IMR-90 (cell line): ENCODE results near the gene GPR89B. TPM values are rescaled to one million over a fixed set of nuclear protein-coding genes. Genes with fewer than 3 reads are reported as not detected.

Source experiments
- ATAC-seq: fragments of 200-7000 bp; cut with Tn5 transposase; 2 replicates; pipeline ENCODE4 v1.9.1; 2020; ENCODE audit warnings: low read depth, mild to moderate bottlenecking, moderate library complexity
- BruUV-seq: library from RNA; stranded (reverse); fragments of 400-500 nt; replicated peaks from 2 replicates; lab custom pipeline; 2021; lab: Mats Ljungman, UMichigan
- CTCF ChIA-PET: fragments of 300-600 bp; formaldehyde crosslinking; extraction: SDS; loops from one replicate; lab custom pipeline; 2021; ENCODE audit warnings: antibody characterized with exemption; lab: Yijun Ruan, JAX
- POLR2A ChIA-PET: fragments of 300-600 bp; sonication (Branson Sonifier 250); formaldehyde crosslinking; loops from one replicate; lab custom pipeline; 2022; ENCODE audit warnings: antibody characterized with exemption; ENCODE audit not compliant: unreplicated experiment; lab: Charles Lee
- DNase-seq: peaks from one replicate; pipeline ENCODE4 v3.0.0; 2013
- H2AFZ ChIP-seq: replicated peaks from 2 replicates; pipeline ENCODE3; 2013; ENCODE audit warnings: low read length, mild to moderate bottlenecking; ENCODE audit not compliant: poor library complexity
- H2AK5ac ChIP-seq: 2 replicates; pipeline ENCODE4 v1.6.1; 2013; ENCODE audit warnings: low read depth, low read length, inconsistent platforms
- H2AK9ac ChIP-seq: replicated peaks from 2 replicates; pipeline ENCODE3; 2013; ENCODE audit warnings: mild to moderate bottlenecking, low read depth, low read length, moderate library complexity; ENCODE audit not compliant: poor library complexity
- H2BK120ac ChIP-seq: 2 replicates; pipeline ENCODE4 v1.6.1; 2013; ENCODE audit warnings: low read depth, low read length, inconsistent platforms
- H2BK15ac ChIP-seq: 3 replicates; pipeline ENCODE4 v1.6.1; 2013; ENCODE audit warnings: low read depth, low read length, inconsistent platforms
- H2BK20ac ChIP-seq: 2 replicates; pipeline ENCODE4 v1.6.1; 2013; ENCODE audit warnings: low read depth, mild to moderate bottlenecking, inconsistent platforms, low read length, moderate library complexity
- H2BK5ac ChIP-seq: 2 replicates; pipeline ENCODE4 v1.6.1; 2013; ENCODE audit warnings: mild to moderate bottlenecking, low read depth, low read length, inconsistent platforms; ENCODE audit not compliant: poor library complexity, severe bottlenecking
- H3K14ac ChIP-seq: replicated peaks from 2 replicates; pipeline ENCODE4 v1.6.1; 2013; ENCODE audit warnings: low read depth, low read length, inconsistent platforms
- H3K18ac ChIP-seq: 2 replicates; pipeline ENCODE4 v1.6.1; 2013; ENCODE audit warnings: low read depth, low read length, control low read depth
- H3K23ac ChIP-seq: 2 replicates; pipeline ENCODE4 v1.6.1; 2013; ENCODE audit warnings: low read depth, low read length, inconsistent platforms
- H3K27ac ChIP-seq: 2 replicates; pipeline ENCODE4 v1.5.1; 2013; ENCODE audit warnings: mild to moderate bottlenecking, control low read depth, low read length; ENCODE audit not compliant: insufficient read depth
- H3K27me3 ChIP-seq: 2 replicates; pipeline ENCODE4 v1.6.1; 2013; ENCODE audit warnings: low read length; ENCODE audit not compliant: control insufficient read depth, insufficient read depth
- H3K36me3 ChIP-seq: 2 replicates; pipeline ENCODE4 v1.6.1; 2013; ENCODE audit warnings: low read length, mixed read lengths; ENCODE audit not compliant: control insufficient read depth, insufficient read depth
- H3K4ac ChIP-seq: 2 replicates; pipeline ENCODE4 v1.6.1; 2013; ENCODE audit warnings: low read depth, low read length, inconsistent platforms
- H3K4me1 ChIP-seq: 2 replicates; pipeline ENCODE4 v1.6.1; 2013; ENCODE audit warnings: low read length, mixed read lengths; ENCODE audit not compliant: control insufficient read depth, insufficient read depth
- H3K4me2 ChIP-seq: 2 replicates; pipeline ENCODE4 v1.6.1; 2013; ENCODE audit warnings: low read depth, mild to moderate bottlenecking, control low read depth, low read length, moderate library complexity
- H3K4me3 ChIP-seq: 2 replicates; pipeline ENCODE4 v1.5.1; 2013; ENCODE audit warnings: low read depth, mild to moderate bottlenecking, control low read depth, low read length, moderate library complexity; ENCODE audit not compliant: insufficient read depth
- H3K56ac ChIP-seq: 2 replicates; pipeline ENCODE4 v1.6.1; 2013; ENCODE audit warnings: low read length, inconsistent platforms; ENCODE audit not compliant: insufficient read depth; ENCODE audit errors: extremely low read depth
- H3K79me1 ChIP-seq, 2 experiments: 2 replicates each; pipeline ENCODE4 v1.6.1; 2013; ENCODE audit warnings: low read length in 2 of 2, inconsistent platforms in 1 of 2, low read depth in 1 of 2
- H3K9ac ChIP-seq: 2 replicates; pipeline ENCODE4 v1.6.1; 2013; ENCODE audit warnings: low read depth, low read length, control low read depth
- H3K9me1 ChIP-seq: 2 replicates; pipeline ENCODE4 v1.6.1; 2013; ENCODE audit warnings: low read length, inconsistent platforms; ENCODE audit not compliant: insufficient read depth
- H3K9me3 ChIP-seq: 2 replicates; pipeline ENCODE4 v1.6.1; 2013; ENCODE audit warnings: low read length; ENCODE audit not compliant: control insufficient read depth, insufficient read depth
- H4K20me1 ChIP-seq: 2 replicates; pipeline ENCODE4 v1.6.1; 2013; ENCODE audit warnings: low read length, inconsistent platforms; ENCODE audit not compliant: insufficient read depth
- H4K5ac ChIP-seq: 2 replicates; pipeline ENCODE4 v1.6.1; 2013; ENCODE audit warnings: mild to moderate bottlenecking, low read depth, low read length, control low read depth
- H4K8ac ChIP-seq, 2 experiments: 2 replicates each; pipeline ENCODE4 v1.6.1; 2013; ENCODE audit warnings: low read depth in 2 of 2, low read length in 2 of 2, control low read depth in 1 of 2, inconsistent platforms in 1 of 2
- H4K91ac ChIP-seq: 2 replicates; pipeline ENCODE4 v1.6.1; 2013; ENCODE audit warnings: low read depth, low read length, inconsistent platforms; ENCODE audit not compliant: insufficient read depth
- NFE2L2 ChIP-seq: fragments of 150-350 bp; IDR thresholded peaks from 2 replicates; pipeline ENCODE4 v1.6.1; 2016; ENCODE audit warnings: low read depth, mild to moderate bottlenecking, low read length
- RAD21 ChIP-seq: IDR thresholded peaks from 2 replicates; pipeline ENCODE4 v1.6.1; 2012; ENCODE audit warnings: low read length, improper control_type of control experiment
- SMC3 ChIP-seq: fragments of 150-350 bp; IDR thresholded peaks from 2 replicates; pipeline ENCODE4 v1.6.1; 2016; ENCODE audit warnings: low read depth, mild to moderate bottlenecking, antibody characterized with exemption, low read length, moderate library complexity
- WGBS, 2 experiments: methylation state at CpG; one replicate each; pipeline versions ENCODE4 v1.1.5 to v1.1.7; 2013; ENCODE audit warnings: missing lambda C conversion rate in 2 of 2; ENCODE audit not compliant: insufficient read length in 1 of 2; ENCODE audit errors: extremely low coverage in 2 of 2; 5-methylcytosine and 5-hydroxymethylcytosine counted together
- dilution Hi-C: fragments of 300-500 bp; cut with HindIII; formaldehyde crosslinking; loops from one replicate; pipeline ENCODE4 v1.14.3; 2018; ENCODE audit warnings: low sequenced_read_pairs; ENCODE audit not compliant: unreplicated experiment
- in situ Hi-C: fragments of 300-500 bp; cut with MboI; formaldehyde crosslinking; loops from 3 replicates; pipeline ENCODE4 v1.14.3; 2019; ENCODE audit warnings: low sequenced_read_pairs, inconsistent platforms, mixed read lengths
- intact Hi-C: fragments of 100-400 bp; cut with micrococcal nuclease; formaldehyde crosslinking; loops from 2 replicates; pipeline ENCODE4 v1.10.0; 2022
- polyA plus RNA-seq, 3 experiments: library from polyadenylated mRNA; depleted of rRNA; stranded (reverse); fragments of >200 nt; gene quantifications; 2 replicates each; pipeline ENCODE4 v1.2.3, GENCODE V29; 2012; ENCODE audit warnings: low replicate concordance in 1 of 3
- total RNA-seq: library from RNA; depleted of rRNA; stranded (reverse); fragments of >200 nt; gene quantifications from 2 replicates; pipeline ENCODE4 v1.2.3, GENCODE V29; 2012
- TF ChIP-seq, protein P1 (sequence below): conservative IDR thresholded peaks from 2 replicates; pipeline ENCODE4 v1.5.1; 2012; ENCODE audit warnings: mild to moderate bottlenecking, low read depth, low read length, improper control_type of control experiment

Gene GPR89B
- total and polyA plus RNA-seq, 2 of the 4 experiments (the other 2 are of a cell fraction): 9.4 to 13.1 TPM

DNA sequence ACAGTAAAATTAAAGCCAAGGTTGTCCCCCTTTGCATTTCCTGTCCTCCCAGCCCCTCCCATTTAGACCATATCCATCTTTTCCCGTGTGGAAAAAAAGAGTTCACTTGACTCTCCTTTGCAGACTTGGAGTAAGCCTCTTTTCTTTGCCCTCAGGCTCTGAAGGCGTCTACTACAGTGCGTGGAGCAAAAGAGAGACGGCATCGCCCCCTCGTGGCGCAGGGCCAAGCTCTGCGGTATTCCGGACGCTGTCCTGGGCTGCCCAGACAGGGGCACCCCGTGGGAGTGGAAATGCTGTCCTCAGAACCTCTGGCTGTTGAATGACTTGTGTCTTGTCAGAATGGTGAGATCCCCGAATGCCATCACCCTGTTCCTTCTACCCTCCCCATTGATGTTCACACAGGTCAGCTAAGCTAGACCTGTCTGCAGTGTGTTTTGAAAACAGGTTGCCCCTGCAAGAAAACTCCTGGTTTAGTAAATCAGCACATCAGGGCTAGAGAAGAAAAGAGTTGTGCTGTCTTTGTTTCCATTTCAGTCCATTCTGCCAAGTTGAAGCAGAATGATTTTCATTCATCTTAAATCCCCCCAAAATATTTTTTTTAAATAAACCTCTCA lies 37.9 kb upstream of the GPR89B start:
- DNase-seq (peak; percentile 29), ATAC-seq (peak; percentile 77)
- Histone ChIP-seq H4K8ac (no peak overlapping the region), H3K79me1 (no peaks in the 10 kb centered on the region), H3K18ac (no peak overlapping the region), H4K91ac (no peak overlapping the region), H3K27ac (no peak overlapping the region), H3K4me1 (no peaks in the 10 kb centered on the region), H2AFZ (peak overlapping the region; percentile 5), H2AK5ac (no peak overlapping the region), H3K4me3 (no peak overlapping the region), H4K5ac (no peak overlapping the region), H2BK20ac (no peak overlapping the region), H3K9me3 (no peaks in the 10 kb centered on the region), H2BK15ac (no peak overlapping the region), H2AK9ac (no peak overlapping the region), H3K9me1 (no peaks in the 10 kb centered on the region), H2BK5ac (no peak overlapping the region), H4K20me1 (no peaks in the 10 kb centered on the region), H3K56ac (no peak overlapping the region), H2BK120ac (no peak overlapping the region), H3K4ac (no peak overlapping the region), H3K27me3 (peaks cover 4% of the 10 kb centered on the region), H3K14ac (no peak overlapping the region), H3K4me2 (no peak overlapping the region), H3K23ac (no peak overlapping the region), H3K9ac (no peak overlapping the region), H3K36me3 (no peaks in the 10 kb centered on the region)
- intact Hi-C loops: loop anchor here (2.0 to 5.0 kb wide), 2 partner anchors 189 to 498 kb away; no protein-coding TSS in a partner anchor
- CTCF ChIA-PET: no interaction called here
- in situ Hi-C loops: loop anchor here (10.0 to 25.0 kb wide), 2 partner anchors 255 to 403 kb away; no protein-coding TSS in a partner anchor
- BruUV-seq: no TSS peak
- WGBS, 2 experiments: no CpG with 5 or more reads among the region's 12 CpGs
- dilution Hi-C loops: no loop called here
- POLR2A ChIA-PET: no interaction called here
- TF ChIP-seq SMC3 (peak; percentile 26; the same call in 1 of the 2 replicates), RAD21 (peak; percentile 46), NFE2L2 (no peak)
- TF ChIP-seq, protein P1, sequence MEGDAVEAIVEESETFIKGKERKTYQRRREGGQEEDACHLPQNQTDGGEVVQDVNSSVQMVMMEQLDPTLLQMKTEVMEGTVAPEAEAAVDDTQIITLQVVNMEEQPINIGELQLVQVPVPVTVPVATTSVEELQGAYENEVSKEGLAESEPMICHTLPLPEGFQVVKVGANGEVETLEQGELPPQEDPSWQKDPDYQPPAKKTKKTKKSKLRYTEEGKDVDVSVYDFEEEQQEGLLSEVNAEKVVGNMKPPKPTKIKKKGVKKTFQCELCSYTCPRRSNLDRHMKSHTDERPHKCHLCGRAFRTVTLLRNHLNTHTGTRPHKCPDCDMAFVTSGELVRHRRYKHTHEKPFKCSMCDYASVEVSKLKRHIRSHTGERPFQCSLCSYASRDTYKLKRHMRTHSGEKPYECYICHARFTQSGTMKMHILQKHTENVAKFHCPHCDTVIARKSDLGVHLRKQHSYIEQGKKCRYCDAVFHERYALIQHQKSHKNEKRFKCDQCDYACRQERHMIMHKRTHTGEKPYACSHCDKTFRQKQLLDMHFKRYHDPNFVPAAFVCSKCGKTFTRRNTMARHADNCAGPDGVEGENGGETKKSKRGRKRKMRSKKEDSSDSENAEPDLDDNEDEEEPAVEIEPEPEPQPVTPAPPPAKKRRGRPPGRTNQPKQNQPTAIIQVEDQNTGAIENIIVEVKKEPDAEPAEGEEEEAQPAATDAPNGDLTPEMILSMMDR: peak; percentile 34
